ENCODE results near the gene ZNF506.

ZNF506 gene

GRCh38 chr19:19778666-19779065, 42.9 kb downstream of the ZNF506 start:
- H3K27me3 ChIP-seq (ENCODE audit: low read length), result no peaks in the 10 kb centered on the region
- no peak overlapping the region for H3K4me3 ChIP-seq (ENCODE audit: insufficient read depth, low read length, poor library complexity, severe bottlenecking)
- no peak overlapping the region for H3K9ac ChIP-seq (ENCODE audit: low read length)
- H3K27ac ChIP-seq (ENCODE audit: low read depth, low read length), result no peak overlapping the region
- no peaks in the 10 kb centered on the region for H3K36me3 ChIP-seq (ENCODE audit: low read length)
- no peaks in the 10 kb centered on the region for H3K9me2 ChIP-seq (replicated peaks; ENCODE audit: insufficient read depth, low read length)
- H4K20me1 ChIP-seq (ENCODE audit: low read depth, low read length), result no peaks in the 10 kb centered on the region
- H3K79me2 ChIP-seq (ENCODE audit: insufficient read depth, low read length), result peaks cover 35% of the 10 kb centered on the region
- H2AFZ ChIP-seq (ENCODE audit: low read depth, low read length, severe bottlenecking), result no peak overlapping the region
- H3K9me3 ChIP-seq (ENCODE audit: insufficient read depth, low read length), result no peaks in the 10 kb centered on the region
- peak overlapping the region; percentile 80 for H3K4me2 ChIP-seq (ENCODE audit: low read depth, low read length, poor library complexity, severe bottlenecking)
- TF ChIP-seq CTCF (IDR thresholded peaks at IDR 0.05; ENCODE audit: insufficient read depth, low read length, poor library complexity, severe bottlenecking), result no peak
- no peak for TF ChIP-seq EZH2phosphoT487 (conservative IDR thresholded peaks at IDR 0.05; ENCODE audit: low read length)
- no peaks in the 10 kb centered on the region for H3F3A ChIP-seq (ENCODE audit: insufficient read depth)

- Histone ChIP-seq H3K4me2 (ENCODE audit: low read depth, low read length, poor library complexity, severe bottlenecking) (peak overlapping the region; percentile 80), H3K9me2 (replicated peaks; ENCODE audit: insufficient read depth, low read length) (no peaks in the 10 kb centered on the region), H4K20me1 (ENCODE audit: low read depth, low read length) (no peaks in the 10 kb centered on the region), H2AFZ (ENCODE audit: low read depth, low read length, severe bottlenecking) (no peak overlapping the region), H3K9me3 (ENCODE audit: insufficient read depth, low read length) (no peaks in the 10 kb centered on the region), H3K27me3 (ENCODE audit: low read length) (no peaks in the 10 kb centered on the region), H3K4me3 (ENCODE audit: insufficient read depth, low read length, poor library complexity, severe bottlenecking) (peak overlapping the region; percentile 86), H3K27ac (ENCODE audit: low read depth, low read length) (no peak overlapping the region), H3K36me3 (ENCODE audit: low read length) (no peaks in the 10 kb centered on the region), H3K9ac (ENCODE audit: low read length) (peak overlapping the region; percentile 70), H3K79me2 (ENCODE audit: insufficient read depth, low read length) (peaks cover 35% of the 10 kb centered on the region), H3F3A (ENCODE audit: insufficient read depth) (no peaks in the 10 kb centered on the region)
- TF ChIP-seq CTCF (IDR thresholded peaks at IDR 0.05; ENCODE audit: insufficient read depth, low read length, poor library complexity, severe bottlenecking), result no peak
- TF ChIP-seq EZH2phosphoT487 (conservative IDR thresholded peaks at IDR 0.05; ENCODE audit: low read length), result no peak
Observed at GRCh38 chr19:19777692-19778091, 43.9 kb downstream of the ZNF506 start.

GRCh38 chr19:19776206-19777008, 45.1 kb downstream of the ZNF506 start:
- TF ChIP-seq EZH2phosphoT487 (conservative IDR thresholded peaks at IDR 0.05; ENCODE audit: low read length), result no peak
- no peak for TF ChIP-seq CTCF (IDR thresholded peaks at IDR 0.05; ENCODE audit: insufficient read depth, low read length, poor library complexity, severe bottlenecking)
- H3K4me2 ChIP-seq (ENCODE audit: low read depth, low read length, poor library complexity, severe bottlenecking), result peak overlapping the region; percentile 88
- peak overlapping the region; percentile 86 for H3K4me3 ChIP-seq (ENCODE audit: insufficient read depth, low read length, poor library complexity, severe bottlenecking)
- H3K36me3 ChIP-seq (ENCODE audit: low read length), result no peaks in the 10 kb centered on the region
- H3K9me2 ChIP-seq (replicated peaks; ENCODE audit: insufficient read depth, low read length), result no peaks in the 10 kb centered on the region
- peak overlapping the region; percentile 65 for H2AFZ ChIP-seq (ENCODE audit: low read depth, low read length, severe bottlenecking)
- peak overlapping the region; percentile 35 for H3K27ac ChIP-seq (ENCODE audit: low read depth, low read length)
- 0 out of 2 replicates have a peak, but pooled peaks cover 4% of the 10 kb centered on the region for H3F3A ChIP-seq (ENCODE audit: insufficient read depth)
- peaks cover 30% of the 10 kb centered on the region for H3K79me2 ChIP-seq (ENCODE audit: insufficient read depth, low read length)
- H3K27me3 ChIP-seq (ENCODE audit: low read length), result no peaks in the 10 kb centered on the region
- H3K9ac ChIP-seq (ENCODE audit: low read length), result peak overlapping the region; percentile 70
- no peaks in the 10 kb centered on the region for H3K9me3 ChIP-seq (ENCODE audit: insufficient read depth, low read length)
- H4K20me1 ChIP-seq (ENCODE audit: low read depth, low read length), result no peaks in the 10 kb centered on the region

All from SU-DHL-6 (cell line).